Stimulated activated CD8-positive, alpha-beta memory T cell treated with anti-CD3 and anti-CD28 coated beads, Interleukin-4, amount 100 ng/mL, for 48 hours (primary cell): Measurements from ENCODE around the gene SYTL2.

Source experiments
- DNase-seq: peaks from one replicate; pipeline ENCODE4 v3.0.0-alpha.2; 2020

The SYTL2 gene

GRCh38 chr11:85725510-85726258, 85.3 kb downstream of the SYTL2 start:
- DNase-seq, result no peak

GRCh38 chr11:85724748-85725465, 86.0 kb downstream of the SYTL2 start:
- DNase-seq, result no peak

- DNase-seq, result no peak
These were observed 87.9 kb downstream of the SYTL2 start for GRCh38 chr11:85723088-85723487.

GRCh38 chr11:85721191-85721590, 89.8 kb downstream of the SYTL2 start:
- DNase-seq, result no peak

GRCh38 chr11:85718991-85719807, 91.7 kb downstream of the SYTL2 start:
- DNase-seq, result no peak

GRCh38 chr11:85718126-85718943, 92.6 kb downstream of the SYTL2 start:
- DNase-seq, result no peak

- DNase-seq, result no peak
These were observed 93.5 kb downstream of the SYTL2 start for GRCh38 chr11:85717429-85717828.

- no peak for DNase-seq
These were observed 98.0 kb downstream of the SYTL2 start for GRCh38 chr11:85712953-85713352.

GRCh38 chr11:85710917-85711316, 100.0 kb downstream of the SYTL2 start:
- no peak for DNase-seq

GRCh38 chr11:85709941-85710702, 100.8 kb downstream of the SYTL2 start:
- no peak for DNase-seq

GRCh38 chr11:85705800-85706199, 105.1 kb downstream of the SYTL2 start:
- no peak for DNase-seq

GRCh38 chr11:85704967-85705366, 106.0 kb downstream of the SYTL2 start:
- no peak for DNase-seq

GRCh38 chr11:85699957-85700741, 110.8 kb downstream of the SYTL2 start:
- DNase-seq, result no peak

GRCh38 chr11:85698195-85698594, 112.7 kb downstream of the SYTL2 start:
- no peak for DNase-seq

GRCh38 chr11:85697747-85698146, 113.2 kb downstream of the SYTL2 start:
- DNase-seq, result no peak

GRCh38 chr11:85695546-85695945, 115.4 kb downstream of the SYTL2 start:
- no peak for DNase-seq

- no peak for DNase-seq
These were observed 116.5 kb downstream of the SYTL2 start for GRCh38 chr11:85694385-85694980.

GRCh38 chr11:85685820-85686459, 125.0 kb downstream of the SYTL2 start, which contains the start of gene CCDC89:
Gene CCDC89 (minus strand): TSS chr11:85686195. CDS start chr11:85686130, 65 bp downstream.
- no peak for DNase-seq

GRCh38 chr11:85685125-85685819, 125.7 kb downstream of the SYTL2 start:
- no peak for DNase-seq
